Fibroblast of the aortic adventitia (primary cell): Measurements from ENCODE around the gene GJC2. TPM values are rescaled to one million over a fixed set of nuclear protein-coding genes. Genes with fewer than 3 reads are reported as not detected.
"Not testable (repeated sequence)": the region's sequence is repeated elsewhere in the genome, so short reads cannot be mapped to it uniquely, and the experiment has no call there.

ENCODE experiments used
- DNase-seq: peaks from one replicate; pipeline ENCODE4 v3.0.0-alpha.2; 2010; ENCODE audit warnings: low read depth
- H3K4me3 ChIP-seq: 2 replicates; pipeline ENCODE4 v1.5.1; 2011; ENCODE audit warnings: low read depth, mild to moderate bottlenecking, control low read depth, low read length, moderate library complexity
- CTCF ChIP-seq: IDR thresholded peaks from 2 replicates; pipeline ENCODE4 v1.5.1; 2011; ENCODE audit warnings: mild to moderate bottlenecking, low read length, control low read depth, inconsistent platforms; ENCODE audit not compliant: insufficient read depth
- total RNA-seq: library from RNA; depleted of rRNA; stranded (reverse); fragments of >200 nt; gene quantifications from 2 replicates; pipeline ENCODE4 v1.2.3, GENCODE V29; 2012; ENCODE audit warnings: low replicate concordance

Gene GJC2
- total RNA-seq, 1 donor = 2.0 TPM

- no peak for DNase-seq
- TF ChIP-seq CTCF = no peak
- H3K4me3 ChIP-seq = no peak overlapping the region
Observed at GRCh38 chr1:228168563-228169270, 19.0 kb downstream of the GJC2 start.

GRCh38 chr1:228169345-228169744, 19.6 kb downstream of the GJC2 start:
- no peak overlapping the region for H3K4me3 ChIP-seq
- no peak for DNase-seq
- TF ChIP-seq CTCF = no peak

DNA sequence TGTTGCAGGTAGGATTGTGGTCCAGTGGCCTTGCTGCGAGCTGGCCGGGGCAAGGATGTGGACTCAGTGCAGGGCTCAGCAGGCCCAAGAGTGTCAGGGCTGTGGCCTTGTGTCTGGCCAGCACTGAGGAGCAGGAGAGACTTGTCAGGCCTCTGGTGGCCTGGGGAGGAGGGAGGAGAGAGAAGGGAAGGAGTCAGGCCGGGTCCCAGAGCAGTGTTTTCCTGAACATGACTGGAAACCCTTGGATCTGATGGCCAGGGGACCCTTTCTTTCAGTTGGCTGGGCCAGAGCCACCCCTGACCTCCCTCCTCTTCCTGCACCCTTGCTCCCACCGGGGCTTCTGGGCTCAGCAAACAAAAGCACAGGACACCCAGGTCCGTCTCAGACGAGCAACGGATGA, 20.9 kb downstream of the GJC2 start:
- H3K4me3 ChIP-seq = no peak overlapping the region
- DNase-seq = no peak
- no peak for TF ChIP-seq CTCF

- TF ChIP-seq CTCF = no peak
- no peak for DNase-seq
- no peak overlapping the region for H3K4me3 ChIP-seq
Observed at GRCh38 chr1:228171221-228171891, 21.6 kb downstream of the GJC2 start.

GRCh38 chr1:228172591-228173527, 23.1 kb downstream of the GJC2 start:
- DNase-seq = no peak
- no peak for TF ChIP-seq CTCF
- no peak overlapping the region for H3K4me3 ChIP-seq

DNA sequence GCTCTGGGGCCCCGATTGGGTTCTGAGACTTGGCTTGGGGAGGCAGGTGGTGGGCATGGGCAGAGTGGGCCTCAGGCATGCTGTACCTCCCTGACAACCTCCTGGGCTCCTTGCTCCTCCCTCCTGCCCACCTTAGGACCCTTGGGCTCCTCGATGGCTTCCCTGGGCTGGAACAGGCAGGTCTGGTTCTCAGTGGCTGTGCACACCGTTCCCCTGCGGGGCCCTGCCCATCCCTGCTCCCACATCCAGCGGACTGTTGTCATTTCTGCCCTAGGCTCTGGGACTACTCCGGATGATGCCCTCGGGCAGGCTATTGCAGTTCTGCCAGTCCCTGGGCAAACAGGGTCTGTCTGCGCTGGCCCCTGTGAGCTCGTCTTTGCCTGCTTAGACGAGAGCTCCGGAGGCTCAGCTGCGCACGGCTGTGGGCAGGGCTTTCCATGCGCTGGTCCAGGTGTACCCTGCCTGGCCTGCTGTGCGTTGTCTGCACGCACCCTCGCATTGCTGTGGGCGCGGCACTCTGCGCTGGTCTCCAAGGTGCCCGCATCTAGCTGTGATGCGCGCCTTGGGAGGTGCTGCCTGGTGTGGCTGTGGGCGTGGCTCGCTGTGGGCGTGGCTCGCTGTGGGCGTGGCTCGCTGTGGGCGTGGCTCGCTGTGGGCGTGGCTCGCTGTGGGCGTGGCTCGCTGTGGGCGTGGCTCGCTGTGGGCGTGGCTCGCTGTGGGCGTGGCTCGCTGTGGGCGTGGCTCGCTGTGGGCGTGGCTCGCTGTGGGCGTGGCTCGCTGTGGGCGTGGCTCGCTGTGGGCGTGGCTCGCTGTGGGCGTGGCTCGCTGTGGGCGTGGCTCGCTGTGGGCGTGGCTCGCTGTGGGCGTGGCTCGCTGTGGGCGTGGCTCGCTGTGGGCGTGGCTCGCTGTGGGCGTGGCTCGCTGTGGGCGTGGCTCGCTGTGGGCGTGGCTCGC, 24.1 kb downstream of the GJC2 start:
- not testable (repeated sequence) for DNase-seq, H3K4me3 ChIP-seq
